ENCODE results near the gene NABP2. TPM values are rescaled to one million over a fixed set of nuclear protein-coding genes. Genes with fewer than 3 reads are reported as not detected.

NABP2 gene
- total and polyA plus RNA-seq, 10 donors = 13.4 to 24.6 (median 19.3) TPM

- no peak overlapping the region for H3K4me3 ChIP-seq
- peaks cover 20 to 35% (median 29%) of the 10 kb centered on the region in 6 donors for H3K4me1 ChIP-seq
- intact Hi-C loops (cut with DNase I; ENCODE audit: low total_unique reads) = loop anchor here (10.0 kb wide), 1 partner anchor 61 kb away; no protein-coding TSS in a partner anchor
- H3K27ac ChIP-seq = no peak overlapping the region
- 84 to 95% (median 92%) methylated on average over 7 of the region's 7 CpGs for WGBS, 5 donors
- no peaks in the 10 kb centered on the region for H3K9me3 ChIP-seq
- no peaks in the 10 kb centered on the region for H3K27me3 ChIP-seq (replicated peaks in 1 of 7)
- no peak for DNase-seq
- H3K36me3 ChIP-seq = peaks cover 7 to 62% (median 53%) of the 10 kb centered on the region in 6 donors
- TF ChIP-seq CTCF (IDR thresholded peaks at IDR 0.05 in 8 of 11, conservative IDR thresholded peaks at IDR 0.05 in 3 of 11) (no peak), POLR2A (IDR thresholded peaks at IDR 0.05) (no peak), POLR2AphosphoS5 (IDR thresholded peaks at IDR 0.05) (no peak)
Observed at GRCh38 chr12:56255671-56256070, 31.5 kb downstream of the NABP2 start.

- H3K36me3 ChIP-seq = peaks cover 7 to 54% (median 45%) of the 10 kb centered on the region in 6 donors
- H3K27me3 ChIP-seq (replicated peaks in 1 of 7) = no peaks in the 10 kb centered on the region
- no peaks in the 10 kb centered on the region for H3K9me3 ChIP-seq
- no peak for DNase-seq
- WGBS, 5 donors = 60 to 69% (median 62%) methylated on average over 4 of the region's 4 CpGs
- TF ChIP-seq POLR2A (IDR thresholded peaks at IDR 0.05) (no peak), POLR2AphosphoS5 (IDR thresholded peaks at IDR 0.05) (no peak), CTCF (IDR thresholded peaks at IDR 0.05 in 8 of 11, conservative IDR thresholded peaks at IDR 0.05 in 3 of 11) (no peak)
- H3K4me3 ChIP-seq = peak overlapping the region in 1 of 8 donors; percentile 95
- peaks cover 20 to 35% (median 29%) of the 10 kb centered on the region in 6 donors for H3K4me1 ChIP-seq
- no peak overlapping the region for H3K27ac ChIP-seq
- intact Hi-C loops (cut with DNase I; ENCODE audit: low total_unique reads) = loop anchor here (10.0 kb wide), 1 partner anchor 62 kb away; no protein-coding TSS in a partner anchor
Observed at GRCh38 chr12:56256326-56256960, 32.3 kb downstream of the NABP2 start.

- DNase-seq = no peak
- Histone ChIP-seq H3K9me3 (no peaks in the 10 kb centered on the region), H3K4me1 (peaks cover 20 to 35% (median 29%) of the 10 kb centered on the region in 6 donors), H3K4me3 (peak overlapping the region; percentile 77 to 97 (median 82)), H3K27me3 (replicated peaks in 1 of 7) (no peaks in the 10 kb centered on the region), H3K36me3 (peaks cover 7 to 48% (median 39%) of the 10 kb centered on the region in 6 donors), H3K27ac (peak overlapping the region in 3 of 8 donors; percentile 84 to 91 (median 87))
- TF ChIP-seq POLR2AphosphoS5 (IDR thresholded peaks at IDR 0.05) = no peak
- TF ChIP-seq CTCF (IDR thresholded peaks at IDR 0.05 in 8 of 11, conservative IDR thresholded peaks at IDR 0.05 in 3 of 11) = no peak
- no peak for TF ChIP-seq POLR2A (IDR thresholded peaks at IDR 0.05)
- intact Hi-C loops (cut with DNase I; ENCODE audit: low total_unique reads) = loop anchor here (10.0 kb wide), 1 partner anchor 62 kb away; no protein-coding TSS in a partner anchor
- WGBS, 5 donors = 63 to 86% (median 78%) methylated on average over 8 of the region's 8 CpGs
Observed at GRCh38 chr12:56257071-56257470, 32.9 kb downstream of the NABP2 start.

- DNase-seq = no peak
- H3K36me3 ChIP-seq = peaks cover 7 to 42% (median 34%) of the 10 kb centered on the region in 6 donors
- no peaks in the 10 kb centered on the region for H3K27me3 ChIP-seq (replicated peaks in 1 of 7)
- WGBS, 5 donors = 0 to 2% (median 1%) methylated on average over 21 to 27 of the region's 27 CpGs
- TF ChIP-seq POLR2A (IDR thresholded peaks at IDR 0.05) = no peak
- no peak for TF ChIP-seq CTCF (IDR thresholded peaks at IDR 0.05 in 8 of 11, conservative IDR thresholded peaks at IDR 0.05 in 3 of 11)
- TF ChIP-seq POLR2AphosphoS5 (IDR thresholded peaks at IDR 0.05) = no peak
- peak overlapping the region; percentile 77 to 97 (median 82) for H3K4me3 ChIP-seq
- peaks cover 20 to 35% (median 29%) of the 10 kb centered on the region in 6 donors for H3K4me1 ChIP-seq
- peak overlapping the region; percentile 78 to 91 (median 86) for H3K27ac ChIP-seq
- intact Hi-C loops (cut with DNase I; ENCODE audit: low total_unique reads) = loop anchor here (10.0 kb wide), 1 partner anchor 63 kb away; no protein-coding TSS in a partner anchor
- H3K9me3 ChIP-seq = no peaks in the 10 kb centered on the region
Observed at GRCh38 chr12:56257491-56258067, 33.4 kb downstream of the NABP2 start.
